AG09309 (cell line): ENCODE measurements around the gene NUMA1.

Source experiments
- DNase-seq: peaks from one replicate; pipeline ENCODE4 v3.0.0-alpha.2; 2010; ENCODE audit warnings: low read depth
- H3K4me3 ChIP-seq: 2 replicates; pipeline ENCODE4 v1.5.1; 2011; ENCODE audit warnings: mild to moderate bottlenecking, low read depth, low read length, moderate library complexity; ENCODE audit not compliant: control insufficient read depth
- TF ChIP-seq, protein P1 (sequence below): IDR thresholded peaks from 2 replicates; pipeline ENCODE4 v1.5.1; 2011; ENCODE audit warnings: mild to moderate bottlenecking, low read depth, low read length, inconsistent platforms; ENCODE audit not compliant: insufficient read depth, control insufficient read depth; ENCODE audit errors: missing control alignments

The NUMA1 gene

DNA sequence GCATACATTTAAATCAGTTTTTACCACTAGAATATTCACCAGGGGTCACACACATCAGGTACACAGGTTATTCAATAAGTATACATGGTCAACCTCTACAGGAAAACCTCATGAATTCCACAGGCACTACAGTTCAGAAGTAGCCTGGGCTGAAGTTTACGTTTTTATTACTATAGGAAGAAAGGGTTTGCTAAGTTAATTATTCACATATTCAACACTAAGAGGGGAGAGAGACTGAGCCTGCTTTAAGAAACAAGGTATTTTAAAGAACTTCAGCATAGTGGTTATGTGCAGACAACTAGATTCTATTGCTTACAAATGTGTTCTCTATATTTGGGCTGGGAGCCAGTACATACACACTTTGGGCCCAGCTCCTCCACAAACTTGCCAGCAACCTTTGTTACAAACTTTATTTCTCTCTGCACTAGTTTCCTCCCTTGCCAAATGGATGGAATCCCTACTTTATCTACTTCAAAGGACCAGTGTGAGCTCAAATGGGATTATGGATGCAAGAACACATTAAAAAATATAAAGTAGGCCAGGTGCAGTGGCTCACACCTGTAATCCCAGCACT, 49.8 kb downstream of the NUMA1 start:
- TF ChIP-seq, protein P1, sequence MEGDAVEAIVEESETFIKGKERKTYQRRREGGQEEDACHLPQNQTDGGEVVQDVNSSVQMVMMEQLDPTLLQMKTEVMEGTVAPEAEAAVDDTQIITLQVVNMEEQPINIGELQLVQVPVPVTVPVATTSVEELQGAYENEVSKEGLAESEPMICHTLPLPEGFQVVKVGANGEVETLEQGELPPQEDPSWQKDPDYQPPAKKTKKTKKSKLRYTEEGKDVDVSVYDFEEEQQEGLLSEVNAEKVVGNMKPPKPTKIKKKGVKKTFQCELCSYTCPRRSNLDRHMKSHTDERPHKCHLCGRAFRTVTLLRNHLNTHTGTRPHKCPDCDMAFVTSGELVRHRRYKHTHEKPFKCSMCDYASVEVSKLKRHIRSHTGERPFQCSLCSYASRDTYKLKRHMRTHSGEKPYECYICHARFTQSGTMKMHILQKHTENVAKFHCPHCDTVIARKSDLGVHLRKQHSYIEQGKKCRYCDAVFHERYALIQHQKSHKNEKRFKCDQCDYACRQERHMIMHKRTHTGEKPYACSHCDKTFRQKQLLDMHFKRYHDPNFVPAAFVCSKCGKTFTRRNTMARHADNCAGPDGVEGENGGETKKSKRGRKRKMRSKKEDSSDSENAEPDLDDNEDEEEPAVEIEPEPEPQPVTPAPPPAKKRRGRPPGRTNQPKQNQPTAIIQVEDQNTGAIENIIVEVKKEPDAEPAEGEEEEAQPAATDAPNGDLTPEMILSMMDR = no peak
- no peak for DNase-seq
- H3K4me3 ChIP-seq = no peak overlapping the region

DNA sequence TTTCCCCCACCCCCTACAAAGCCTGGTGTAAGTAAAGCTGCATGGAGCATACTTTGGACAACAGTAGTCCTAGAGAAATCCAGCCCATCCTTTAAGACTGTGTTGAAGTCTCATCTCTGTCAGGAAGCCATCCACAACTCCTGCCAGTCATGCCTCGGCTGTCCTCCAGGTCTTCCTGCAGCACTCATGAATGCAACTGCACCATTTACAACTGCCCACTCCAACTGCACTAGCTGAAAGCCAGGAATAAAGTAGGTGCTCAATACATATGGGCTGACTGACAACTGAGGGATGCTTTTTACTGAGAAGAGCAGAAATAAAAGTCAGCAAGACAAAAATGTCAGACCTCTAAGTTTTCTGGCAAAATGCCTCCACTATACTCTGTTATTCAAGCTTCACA, 54.3 kb downstream of the NUMA1 start:
- H3K4me3 ChIP-seq = no peak overlapping the region
- DNase-seq = no peak
- TF ChIP-seq, protein P1 = no peak

- no peak overlapping the region for H3K4me3 ChIP-seq
- no peak for DNase-seq
- TF ChIP-seq, protein P1 = no peak
Observed at GRCh38 chr11:72024069-72024754, 56.1 kb downstream of the NUMA1 start.

DNA sequence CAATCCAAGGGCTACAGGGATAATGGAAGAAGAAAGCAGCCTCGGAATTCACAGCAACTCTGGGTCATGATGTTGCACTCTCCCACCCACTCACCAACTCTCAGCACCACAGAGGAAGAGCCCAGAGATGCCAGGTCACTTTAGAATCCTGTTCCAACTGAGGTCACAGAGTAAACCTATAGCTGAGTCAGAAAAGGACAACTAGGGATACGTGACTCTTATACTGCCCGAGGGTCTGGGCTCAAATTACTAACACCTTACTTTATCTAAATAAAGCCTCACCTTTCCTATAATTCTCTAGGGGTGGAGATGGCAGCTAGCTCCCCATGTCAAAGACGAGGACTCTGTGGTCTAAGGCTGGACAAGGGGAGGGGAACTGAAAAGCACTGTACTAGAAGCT, 57.0 kb downstream of the NUMA1 start:
- no peak for DNase-seq
- TF ChIP-seq, protein P1 = no peak
- H3K4me3 ChIP-seq = no peak overlapping the region

- no peak overlapping the region for H3K4me3 ChIP-seq
- no peak for DNase-seq
- TF ChIP-seq, protein P1 = no peak
Observed at GRCh38 chr11:72018171-72018570, 62.2 kb downstream of the NUMA1 start.

GRCh38 chr11:72015511-72016061, 64.8 kb downstream of the NUMA1 start:
- H3K4me3 ChIP-seq = no peak overlapping the region
- no peak for DNase-seq
- TF ChIP-seq, protein P1 = peak; percentile 55
